ENCODE data around the gene ATG101.

The ATG101 gene

GRCh38 chr12:52058631-52059361, 11.0 kb upstream of the ATG101 start:
- no peak for DNase-seq

DNA sequence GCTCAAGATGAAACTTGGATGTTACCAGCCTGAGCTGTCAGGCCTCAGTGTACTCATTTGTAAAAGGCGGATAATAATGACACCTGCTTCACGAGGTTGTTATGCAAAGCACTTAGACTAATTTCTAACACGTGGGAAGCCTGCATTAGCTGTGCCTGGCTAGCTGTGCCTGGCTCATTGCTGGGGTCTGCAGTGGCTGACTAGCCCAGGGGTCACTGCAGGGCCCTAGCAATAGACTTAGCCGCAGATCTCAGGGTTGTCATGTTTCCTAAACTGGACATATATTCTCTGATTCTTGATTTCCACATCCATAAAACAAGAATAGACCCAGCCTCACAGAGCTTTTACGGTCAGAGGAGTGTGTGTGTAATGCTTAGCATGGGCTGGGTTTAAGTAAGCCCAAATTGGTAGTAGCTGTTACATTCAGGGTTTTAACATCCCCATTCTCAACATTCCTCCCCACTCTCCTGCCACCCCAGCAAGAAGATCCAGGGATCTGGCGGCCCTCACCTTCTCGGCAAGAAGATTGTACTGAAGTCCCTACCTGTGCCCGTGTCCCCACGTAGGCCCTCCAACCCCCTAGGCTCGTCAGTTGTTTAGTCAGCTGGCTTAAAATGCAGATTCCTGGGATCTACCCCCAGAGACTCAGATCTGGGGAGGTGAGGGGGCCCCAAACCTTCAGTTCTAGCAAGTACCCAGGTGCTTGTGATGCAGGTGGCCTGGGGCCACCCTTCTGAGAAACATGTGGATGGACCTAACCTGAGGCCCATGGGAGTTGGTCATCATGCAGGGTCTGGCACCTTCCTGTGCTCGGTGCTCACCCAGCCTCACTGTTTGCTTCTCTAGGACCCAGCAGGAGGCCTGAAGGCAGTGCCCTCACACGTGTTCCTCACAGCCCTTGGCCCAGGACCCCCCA, 9.9 kb upstream of the ATG101 start:
- DNase-seq = no peak

GRCh38 chr12:52060498-52061177, 9.1 kb upstream of the ATG101 start:
- no peak for DNase-seq

DNA sequence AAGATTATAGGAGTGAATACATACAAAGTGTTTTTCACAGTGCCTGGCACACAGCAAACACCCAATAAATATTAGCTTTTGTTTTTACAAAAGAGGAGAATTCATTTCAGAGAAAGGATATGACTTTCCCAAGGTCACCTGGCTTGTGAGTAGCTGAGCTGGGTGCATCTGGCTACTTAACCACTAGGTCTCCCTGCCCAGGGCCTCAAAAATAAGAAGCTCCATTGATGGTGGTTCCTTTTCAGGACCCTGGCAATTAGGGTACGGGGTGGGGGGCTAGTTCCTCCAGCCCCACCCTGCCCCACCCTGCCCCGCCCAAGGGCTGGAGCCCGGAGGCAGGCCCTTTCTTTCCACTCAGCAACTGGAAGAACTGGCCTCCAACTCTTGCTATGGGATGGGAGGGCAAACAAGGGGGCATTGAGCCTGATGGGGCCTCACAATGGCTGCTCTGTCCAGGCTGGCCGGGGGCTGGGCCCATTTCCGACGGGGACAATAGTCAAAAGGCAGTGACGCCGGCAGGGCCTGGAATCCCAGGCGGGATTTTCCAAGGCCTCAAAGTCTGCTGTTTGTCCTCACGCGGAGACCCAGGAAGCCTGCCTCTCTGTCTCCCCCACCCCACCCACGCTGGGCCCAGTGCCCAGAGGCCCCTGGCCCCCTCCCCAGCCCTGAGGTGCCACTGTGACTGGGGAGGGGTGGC, 8.2 kb upstream of the ATG101 start:
- no peak for DNase-seq

GRCh38 chr12:52062167-52063081, 7.4 kb upstream of the ATG101 start:
- no peak for DNase-seq

GRCh38 chr12:52063082-52063924, 6.5 kb upstream of the ATG101 start:
- no peak for DNase-seq

- no peak for DNase-seq
These were observed 5.7 kb upstream of the ATG101 start for GRCh38 chr12:52063981-52064649.

DNA sequence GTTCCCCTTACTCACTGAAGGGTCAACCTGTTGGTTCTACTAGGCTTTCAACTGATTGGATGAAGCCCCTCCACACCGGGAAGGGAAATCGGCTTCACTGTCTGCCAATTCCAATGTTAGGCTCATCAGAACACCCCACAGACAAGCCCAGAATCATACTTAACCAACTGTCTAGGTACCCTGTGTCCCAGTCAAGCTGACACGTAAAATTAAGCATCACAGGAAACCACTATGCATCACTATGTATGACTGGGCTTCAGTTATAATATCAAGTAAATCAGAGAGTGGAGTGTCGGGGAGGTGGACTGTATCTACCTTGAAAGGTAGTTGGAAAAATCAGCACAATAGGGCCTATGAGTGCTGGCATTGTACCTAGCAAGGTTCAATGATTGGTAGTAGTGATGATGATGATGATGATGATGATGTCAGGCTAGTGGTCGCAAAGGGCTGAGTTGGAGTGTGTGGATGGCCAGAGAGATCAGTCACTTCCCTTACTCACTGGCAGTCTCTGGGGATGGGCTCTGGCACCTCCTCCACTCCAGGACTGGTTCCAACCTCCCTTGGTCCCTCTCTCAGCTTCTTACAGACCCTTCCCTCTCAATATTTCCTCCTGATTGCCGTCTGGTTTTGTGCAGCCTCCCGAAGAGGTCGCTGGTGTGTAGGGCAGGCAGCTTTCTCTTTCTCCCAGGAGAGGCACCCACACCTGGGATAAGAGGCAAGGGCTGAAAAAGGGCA, 3.3 kb upstream of the ATG101 start:
- no peak for DNase-seq

- no peak for DNase-seq
These were observed 2.8 kb upstream of the ATG101 start for GRCh38 chr12:52067081-52067374.

DNA sequence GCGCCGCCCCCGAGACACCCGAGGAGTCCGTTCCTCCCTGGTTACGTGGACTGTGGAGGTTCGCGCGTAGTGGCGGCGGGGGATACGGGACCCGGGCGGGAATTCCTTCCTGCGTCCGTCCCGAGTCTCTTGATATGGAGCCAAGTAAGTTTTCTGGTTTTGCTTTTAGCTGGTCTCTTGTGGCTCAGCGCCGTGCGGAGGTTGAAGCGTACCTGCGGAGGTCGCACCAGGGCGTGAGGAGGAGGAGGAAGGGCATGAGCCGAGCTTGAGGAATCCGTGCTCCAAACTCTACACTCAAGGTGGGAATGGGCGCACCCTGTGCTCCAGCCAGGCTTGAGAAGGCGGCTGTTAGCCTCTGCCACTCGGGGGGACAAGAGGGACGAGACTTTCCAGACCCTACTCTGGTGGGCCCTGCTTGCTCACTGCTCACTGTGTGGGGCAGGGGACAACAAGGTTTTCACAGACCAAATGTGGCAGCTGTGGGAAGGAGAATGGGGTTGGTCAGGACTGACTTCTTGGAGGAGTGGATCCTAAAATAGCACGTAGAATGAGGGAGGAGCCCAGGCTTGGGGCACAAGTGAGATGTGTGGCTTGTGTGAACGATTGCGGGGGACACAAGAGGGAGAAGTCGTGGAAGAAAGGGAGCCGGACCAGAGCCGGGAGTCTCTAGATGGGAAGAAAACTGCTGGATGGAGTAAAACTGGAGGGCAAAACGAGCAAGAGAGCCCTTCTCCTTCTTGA, 577 bp downstream of the ATG101 start:
- DNase-seq = no peak

GRCh38 chr12:52073531-52074381, 4.0 kb downstream of the ATG101 start:
- no peak for DNase-seq

DNA sequence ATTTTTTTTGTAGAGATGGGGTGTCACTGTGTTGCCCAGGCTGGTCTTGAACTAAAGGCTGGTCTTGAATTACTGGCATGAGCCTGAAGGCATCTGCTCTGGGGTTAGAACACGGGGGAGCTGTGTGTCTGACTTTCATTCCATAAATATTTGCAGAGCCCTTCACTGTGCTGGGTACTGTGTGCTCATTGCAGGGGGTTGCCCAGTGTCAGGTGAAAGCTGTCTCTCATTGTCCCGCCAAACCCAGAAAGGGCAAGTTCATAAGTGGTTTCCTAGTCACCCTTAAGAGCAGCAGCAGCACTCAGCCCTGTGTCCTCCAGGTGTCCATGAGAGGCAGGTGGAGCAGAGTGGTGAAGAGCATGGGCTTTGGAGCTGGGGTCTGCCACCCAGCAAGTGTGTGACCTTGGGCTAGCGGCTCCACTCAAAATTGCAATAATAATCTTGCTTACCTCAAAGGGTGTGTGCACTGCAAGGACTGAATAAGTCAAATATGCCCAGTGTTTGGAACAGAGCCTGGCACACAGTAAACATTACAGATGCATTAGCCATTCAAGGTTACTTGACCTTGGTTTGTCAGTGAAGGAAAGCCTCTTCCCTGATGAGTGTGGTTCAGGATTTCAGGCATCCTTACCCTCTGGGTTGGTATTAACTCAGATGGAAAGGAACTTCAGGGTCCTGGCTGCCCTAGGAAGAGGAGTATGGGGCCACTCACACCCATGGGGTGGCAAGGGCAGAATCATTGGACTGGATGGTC, 5.4 kb downstream of the ATG101 start:
- no peak for DNase-seq

- DNase-seq = no peak
These were observed 7.0 kb downstream of the ATG101 start for GRCh38 chr12:52076811-52077210.

- DNase-seq = no peak
These were observed 8.5 kb downstream of the ATG101 start for GRCh38 chr12:52078276-52078675.

DNA sequence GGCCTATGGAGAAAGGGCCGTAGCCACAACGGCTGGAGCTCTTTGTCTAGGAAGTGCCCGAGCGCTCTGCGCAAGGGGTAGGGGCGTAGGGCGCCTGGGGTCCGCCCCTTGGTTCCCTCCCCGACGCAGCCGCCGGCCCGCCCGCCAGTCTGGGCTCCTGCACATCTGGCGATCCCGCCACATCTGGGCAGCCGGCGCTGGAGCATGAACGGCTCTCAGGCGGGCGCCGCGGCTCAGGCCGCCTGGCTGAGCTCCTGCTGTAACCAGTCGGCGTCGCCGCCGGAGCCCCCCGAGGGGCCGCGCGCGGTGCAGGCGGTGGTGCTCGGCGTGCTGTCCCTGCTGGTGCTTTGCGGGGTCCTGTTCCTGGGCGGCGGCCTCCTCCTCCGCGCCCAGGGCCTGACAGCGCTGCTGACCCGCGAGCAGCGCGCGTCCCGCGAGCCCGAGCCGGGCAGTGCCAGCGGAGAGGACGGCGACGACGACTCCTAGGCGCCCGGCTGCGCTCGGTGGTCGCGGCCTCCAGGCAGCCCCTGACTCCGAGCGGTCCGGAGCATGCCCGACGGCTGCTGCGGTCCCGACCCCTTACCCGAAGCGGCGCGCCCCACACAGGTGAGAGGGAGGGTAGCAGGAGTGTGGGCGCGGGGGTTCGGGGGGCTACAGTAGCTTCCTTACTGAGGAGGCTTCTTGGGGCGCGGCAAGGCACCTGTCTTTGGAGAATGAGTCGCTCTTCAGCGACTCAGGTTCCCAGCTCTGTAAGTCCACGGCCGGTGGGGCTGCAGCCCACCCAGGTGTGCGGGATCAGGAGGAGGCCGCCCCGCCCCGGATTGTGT, 10.0 kb downstream of the ATG101 start, which contains the start of gene SMIM41:
Gene SMIM41, plus strand, starts transcription at position 129 of the 827 bp plus-strand sequence. Its CDS starts 76 bp downstream, at position 205.
- DNase-seq = no peak
